KOPT-K1 (cell line): ENCODE results near the gene CTXN3.

Experiments used
- H3K27ac ChIP-seq: fragments of 200-600 bp; sonication (generic); 2 replicates; pipeline ENCODE4 v1.5.1; 2016; ENCODE audit warnings: antibody characterized with exemption, mild to moderate bottlenecking, low read depth, low read length; ENCODE audit not compliant: poor library complexity, severe bottlenecking
- H3K36me3 ChIP-seq: fragments of 200-600 bp; sonication (generic); 2 replicates; pipeline ENCODE4 v1.5.1; 2017; ENCODE audit warnings: antibody characterized with exemption, mild to moderate bottlenecking, low read length, moderate library complexity; ENCODE audit not compliant: insufficient read depth
- H3K9me3 ChIP-seq: fragments of 200-600 bp; sonication (generic); 2 replicates; pipeline ENCODE4 v1.5.1; 2017; ENCODE audit warnings: antibody characterized with exemption, low read length, mild to moderate bottlenecking; ENCODE audit not compliant: insufficient read depth, poor library complexity, severe bottlenecking

Gene CTXN3

DNA sequence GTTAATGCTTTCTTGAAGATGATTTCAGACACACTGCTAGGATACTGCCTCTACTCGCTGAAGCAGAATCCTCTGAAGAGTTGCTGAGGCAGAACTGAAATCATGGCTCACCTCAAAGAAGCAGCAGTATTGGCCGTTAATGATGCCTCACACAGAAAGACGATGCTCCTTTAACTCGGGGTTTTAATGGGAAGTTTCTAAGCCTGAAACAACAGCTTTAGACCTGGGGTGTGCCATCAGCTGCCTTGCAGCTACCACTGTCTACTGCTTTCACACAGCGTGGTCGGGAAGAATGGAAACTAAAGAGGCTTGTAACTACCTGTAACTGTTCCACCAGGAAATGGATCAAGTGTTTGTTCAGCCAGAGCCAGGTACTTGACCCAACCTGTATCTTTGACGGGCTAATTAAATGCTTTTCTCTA, at the start of gene CTXN3:
Gene CTXN3 (plus strand): TSS at position 65 of the 422 bp plus-strand sequence. CDS start 8,440 bp downstream, outside the sequence.
- Histone ChIP-seq H3K36me3 (no peaks in the 10 kb centered on the region), H3K27ac (no peak within 1 kb of the TSS), H3K9me3 (no peaks in the 10 kb centered on the region)

DNA sequence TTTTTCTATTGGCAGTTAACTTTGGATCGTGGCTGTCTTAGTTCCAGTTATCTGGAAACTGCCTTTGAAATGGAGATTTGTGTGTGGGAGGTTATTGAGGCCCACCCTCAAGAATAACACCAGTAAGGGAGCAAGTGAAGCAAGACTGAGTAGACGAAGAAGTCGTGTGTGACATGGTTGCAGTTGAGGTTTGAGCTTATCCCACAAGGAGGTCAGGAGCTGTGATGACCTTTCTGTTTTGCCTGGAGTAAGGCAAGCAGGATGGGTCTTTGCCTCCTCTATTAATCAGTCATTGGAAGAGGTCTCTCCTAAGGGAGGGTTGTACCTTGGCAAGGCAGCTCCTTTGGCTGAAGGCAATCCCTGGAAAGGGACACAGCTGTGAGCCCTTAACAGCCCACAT, 49.6 kb upstream of the CTXN3 start:
- Histone ChIP-seq H3K9me3 (no peaks in the 10 kb centered on the region), H3K36me3 (no peaks in the 10 kb centered on the region), H3K27ac (no peak overlapping the region)

DNA sequence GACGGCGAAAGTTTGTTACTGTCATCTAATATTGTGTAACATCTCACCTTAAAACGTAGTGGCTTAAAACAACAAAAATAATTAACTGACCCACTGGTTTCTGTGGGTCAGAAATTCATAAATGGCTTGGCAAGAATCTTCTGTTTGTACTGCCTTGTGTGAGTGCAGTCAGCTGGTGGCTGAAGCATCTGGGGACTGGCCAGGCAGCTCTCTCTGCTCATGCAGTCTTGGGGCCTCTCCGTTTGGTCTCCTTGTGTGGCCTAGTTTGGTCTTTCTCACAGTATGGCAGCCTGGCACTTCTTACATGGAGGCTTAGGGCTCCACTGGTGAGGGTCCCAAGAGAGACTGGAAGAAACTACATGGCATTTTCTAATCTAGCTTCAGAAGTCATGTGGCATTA, 49.0 kb upstream of the CTXN3 start:
- no peaks in the 10 kb centered on the region for H3K36me3 ChIP-seq
- no peak overlapping the region for H3K27ac ChIP-seq
- no peaks in the 10 kb centered on the region for H3K9me3 ChIP-seq

DNA sequence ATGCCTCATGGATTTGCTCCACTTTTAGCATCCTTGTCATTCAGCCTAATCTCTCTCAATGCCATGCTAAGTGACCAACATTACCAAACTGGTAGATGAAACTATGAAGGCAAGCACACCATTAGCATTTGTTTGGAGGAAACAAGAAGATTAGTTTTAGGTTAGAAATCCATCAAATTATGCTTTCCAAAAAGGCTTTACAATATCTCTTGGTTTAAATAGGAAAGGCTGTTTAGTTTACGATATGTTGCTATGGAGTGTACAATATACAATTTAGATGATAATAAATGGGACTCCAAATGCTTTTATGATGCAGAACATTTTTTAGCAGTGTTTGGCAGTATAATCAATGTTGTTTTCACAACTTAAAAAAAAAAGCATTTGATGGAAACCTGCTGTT, 47.8 kb upstream of the CTXN3 start:
- Histone ChIP-seq H3K36me3 (no peaks in the 10 kb centered on the region), H3K9me3 (no peaks in the 10 kb centered on the region), H3K27ac (no peak overlapping the region)

DNA sequence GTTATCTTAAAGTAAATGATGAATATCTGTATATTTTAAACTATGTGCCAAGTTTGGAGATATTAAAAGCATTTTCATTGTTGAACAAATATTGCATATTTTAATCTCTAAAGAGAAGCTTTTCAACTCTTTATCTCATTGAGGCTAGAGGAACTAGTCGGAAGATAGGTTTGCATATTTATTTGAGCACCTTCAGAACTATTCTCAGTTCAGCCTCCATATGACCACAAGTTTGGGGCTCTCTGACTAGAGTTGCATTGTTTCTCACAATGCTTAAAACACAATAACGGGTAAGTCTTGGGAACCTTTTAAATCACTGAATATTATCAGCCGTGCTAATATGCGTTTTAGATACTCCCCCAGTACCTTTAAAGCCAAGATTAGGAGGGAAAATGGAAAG, 47.3 kb upstream of the CTXN3 start:
- Histone ChIP-seq H3K9me3 (no peaks in the 10 kb centered on the region), H3K36me3 (no peaks in the 10 kb centered on the region), H3K27ac (no peak overlapping the region)

DNA sequence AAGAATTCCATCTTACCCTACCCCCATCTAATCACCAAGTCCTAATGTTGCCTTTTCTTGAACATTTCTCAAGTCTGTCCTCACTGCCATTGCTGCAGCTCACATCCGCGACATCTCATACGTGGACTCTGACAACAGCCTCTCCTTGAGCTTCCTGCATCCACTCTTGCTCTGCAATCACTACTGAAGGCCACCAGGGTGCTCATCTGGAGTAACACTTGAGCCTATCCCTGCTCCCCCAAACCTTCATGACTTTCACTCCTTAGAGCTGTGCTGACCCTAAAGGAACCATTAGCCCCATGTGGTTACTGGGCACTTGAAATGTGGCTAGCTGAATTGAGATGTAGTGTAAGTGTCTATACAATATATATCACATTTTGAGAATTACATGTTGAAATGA, 46.4 kb upstream of the CTXN3 start:
- no peaks in the 10 kb centered on the region for H3K9me3 ChIP-seq
- no peaks in the 10 kb centered on the region for H3K36me3 ChIP-seq
- no peak overlapping the region for H3K27ac ChIP-seq

DNA sequence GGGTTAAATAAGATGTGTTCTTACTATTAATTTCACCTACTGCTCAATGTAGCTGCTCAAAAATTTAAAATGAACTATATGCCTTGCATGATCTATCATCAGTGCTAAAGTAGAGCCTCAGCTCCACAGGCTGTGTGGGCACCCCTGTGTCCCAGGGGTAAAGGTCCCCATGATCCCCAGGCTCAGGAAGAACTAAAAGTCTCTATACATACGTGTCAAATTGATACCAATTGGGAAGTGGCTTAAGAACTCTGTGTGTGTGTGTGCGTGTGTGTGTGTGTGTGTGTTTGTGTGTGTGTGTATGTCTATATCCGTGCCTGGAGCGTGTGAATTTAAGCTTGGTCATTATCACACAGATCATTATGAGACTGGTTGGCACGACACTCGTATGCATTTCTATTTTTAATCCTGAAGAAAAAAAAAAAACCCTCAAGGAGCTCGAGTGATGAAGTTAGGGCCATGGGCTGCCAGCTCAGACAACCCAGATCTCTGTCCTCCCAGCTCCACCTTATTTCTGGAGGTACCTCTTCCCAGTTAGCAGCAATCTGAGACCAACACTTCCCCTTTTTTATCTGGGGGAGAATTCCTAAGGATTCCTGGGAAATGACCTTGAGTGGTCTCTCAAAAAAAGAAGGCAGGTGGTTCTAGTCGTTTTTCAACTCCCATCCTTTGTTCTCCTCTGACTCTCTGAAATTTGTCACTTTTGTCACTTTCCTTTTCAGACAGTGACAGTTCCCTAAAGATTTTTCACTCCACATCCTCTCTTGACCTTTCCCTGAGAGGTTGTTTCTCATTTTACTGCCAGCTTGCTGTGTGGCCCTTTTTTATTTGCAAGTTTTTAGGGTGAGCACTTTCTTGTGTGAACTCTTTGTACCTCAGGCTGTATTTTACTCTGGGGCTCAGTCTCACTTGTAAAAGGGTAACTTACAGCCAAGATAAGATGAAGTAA, 45.7 kb upstream of the CTXN3 start:
- Histone ChIP-seq H3K9me3 (no peaks in the 10 kb centered on the region), H3K27ac (no peak overlapping the region), H3K36me3 (no peaks in the 10 kb centered on the region)

DNA sequence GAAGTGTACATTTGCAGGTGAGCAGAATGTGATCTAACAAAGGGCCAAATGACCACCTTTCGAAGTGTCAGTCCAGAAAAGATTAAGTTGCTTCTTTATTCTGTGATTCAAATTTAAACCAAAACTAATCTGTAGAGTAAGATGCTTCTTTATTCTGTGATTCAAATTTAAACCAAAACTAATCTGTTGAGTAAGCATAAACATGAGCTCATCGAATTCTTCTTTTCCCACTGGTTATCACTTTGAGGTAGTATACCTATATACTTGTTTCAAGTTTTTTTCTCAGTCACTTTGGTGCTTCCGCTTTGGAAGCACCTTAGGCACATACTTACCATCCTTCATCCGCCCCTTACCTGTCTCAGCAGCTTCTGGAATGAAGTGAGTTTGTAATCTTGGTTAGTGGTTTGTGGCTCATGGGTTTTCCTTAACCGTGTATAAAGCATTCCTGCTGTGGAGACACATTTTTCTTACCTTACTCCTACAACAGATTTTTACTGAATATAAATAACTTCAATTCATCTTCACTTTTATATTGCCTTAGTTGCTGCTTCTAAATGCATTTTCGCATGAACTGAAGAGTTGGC, 40.7 kb upstream of the CTXN3 start:
- Histone ChIP-seq H3K9me3 (no peaks in the 10 kb centered on the region), H3K27ac (no peak overlapping the region), H3K36me3 (no peaks in the 10 kb centered on the region)

DNA sequence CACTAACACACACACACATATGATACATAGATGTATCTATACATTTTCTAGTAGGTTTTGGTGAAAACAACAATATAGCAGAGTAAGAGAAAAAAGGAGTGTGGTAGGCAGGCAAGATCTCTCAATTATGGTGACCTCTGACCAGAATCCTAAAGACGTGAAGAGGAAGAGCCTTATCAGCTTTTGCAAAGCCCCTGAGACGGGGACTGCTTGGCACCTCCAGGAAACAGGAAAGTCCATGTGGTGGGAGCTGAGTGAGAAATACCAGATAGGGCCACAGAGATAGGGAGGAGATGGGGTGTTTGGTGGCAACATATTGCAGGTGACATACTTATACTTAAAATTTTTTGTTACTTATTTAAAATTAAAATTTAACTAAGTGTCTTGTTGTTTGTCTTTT, 39.9 kb upstream of the CTXN3 start:
- no peaks in the 10 kb centered on the region for H3K9me3 ChIP-seq
- H3K27ac ChIP-seq: no peak overlapping the region
- no peaks in the 10 kb centered on the region for H3K36me3 ChIP-seq

DNA sequence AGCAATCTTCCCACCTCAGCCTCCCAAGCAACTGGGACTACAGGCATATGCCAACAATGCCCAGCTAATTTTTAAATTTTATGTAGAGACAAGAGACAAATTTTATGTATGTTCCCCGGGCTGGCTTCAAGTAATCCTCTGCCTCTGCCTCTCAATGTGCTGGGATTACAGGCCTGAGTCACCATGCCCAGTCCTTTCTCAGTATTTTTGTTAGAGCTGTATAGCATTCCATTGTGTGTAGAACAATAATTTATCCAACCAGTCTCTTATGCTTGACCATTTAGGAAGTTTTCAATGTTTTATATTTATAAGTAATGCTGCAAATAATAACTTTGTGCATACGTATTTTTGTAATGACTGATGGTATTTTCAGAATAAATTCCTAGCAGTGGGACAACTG, 38.9 kb upstream of the CTXN3 start:
- no peaks in the 10 kb centered on the region for H3K9me3 ChIP-seq
- H3K36me3 ChIP-seq: no peaks in the 10 kb centered on the region
- no peak overlapping the region for H3K27ac ChIP-seq

DNA sequence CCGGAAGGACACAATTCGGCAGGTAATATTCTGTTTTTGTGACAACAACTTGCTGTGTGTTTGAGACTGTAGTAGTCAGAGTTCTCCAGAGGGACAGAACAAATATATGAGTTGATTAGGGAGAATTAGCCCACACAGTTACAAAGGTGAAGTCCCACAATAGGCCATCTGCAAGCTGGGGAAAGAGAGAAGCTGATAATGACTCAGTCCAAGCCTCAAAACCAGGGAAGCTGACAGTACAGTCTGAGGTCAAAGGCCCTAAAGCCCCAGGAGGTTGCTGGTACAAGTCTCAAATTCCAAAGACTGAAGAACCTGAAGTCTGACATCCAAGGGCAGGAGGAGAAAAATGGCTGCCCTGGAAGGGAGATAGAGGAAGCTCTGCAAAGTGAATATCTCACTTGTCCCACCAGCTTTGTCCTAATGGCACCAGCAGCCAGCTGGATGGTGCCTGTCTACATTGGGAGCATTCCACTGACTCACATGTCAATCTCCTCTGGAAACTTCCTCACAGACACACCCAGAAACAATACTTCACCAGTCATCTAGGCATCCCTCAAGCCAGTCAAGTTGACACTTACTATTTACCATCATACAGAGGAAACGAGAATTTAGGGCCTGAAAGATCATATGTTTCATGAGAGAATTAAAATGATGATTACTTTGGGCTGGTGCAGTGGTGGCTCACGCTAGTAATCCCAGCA, 36.3 kb upstream of the CTXN3 start:
- H3K27ac ChIP-seq: no peak overlapping the region
- H3K9me3 ChIP-seq: no peaks in the 10 kb centered on the region
- no peaks in the 10 kb centered on the region for H3K36me3 ChIP-seq

DNA sequence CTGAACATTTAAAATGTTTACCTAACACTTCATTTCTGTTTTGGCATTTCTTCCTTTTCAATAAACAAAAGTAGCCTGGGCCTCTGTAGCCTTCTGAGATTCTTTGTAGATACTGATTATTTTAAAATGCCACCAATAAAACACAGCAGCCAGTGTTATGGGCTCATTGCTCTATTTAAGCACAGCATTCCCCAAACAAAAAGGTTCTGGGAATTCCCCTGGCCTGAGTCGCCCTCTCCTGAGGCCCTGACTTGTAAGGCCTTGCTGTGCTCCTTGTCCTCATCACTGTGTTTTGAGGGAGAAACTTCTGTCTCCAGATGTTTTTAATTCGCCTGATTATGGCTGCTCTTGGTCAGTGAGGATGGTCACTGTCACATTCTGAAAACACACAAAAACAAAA, 33.0 kb upstream of the CTXN3 start:
- Histone ChIP-seq H3K9me3 (no peaks in the 10 kb centered on the region), H3K27ac (no peak overlapping the region), H3K36me3 (no peaks in the 10 kb centered on the region)

DNA sequence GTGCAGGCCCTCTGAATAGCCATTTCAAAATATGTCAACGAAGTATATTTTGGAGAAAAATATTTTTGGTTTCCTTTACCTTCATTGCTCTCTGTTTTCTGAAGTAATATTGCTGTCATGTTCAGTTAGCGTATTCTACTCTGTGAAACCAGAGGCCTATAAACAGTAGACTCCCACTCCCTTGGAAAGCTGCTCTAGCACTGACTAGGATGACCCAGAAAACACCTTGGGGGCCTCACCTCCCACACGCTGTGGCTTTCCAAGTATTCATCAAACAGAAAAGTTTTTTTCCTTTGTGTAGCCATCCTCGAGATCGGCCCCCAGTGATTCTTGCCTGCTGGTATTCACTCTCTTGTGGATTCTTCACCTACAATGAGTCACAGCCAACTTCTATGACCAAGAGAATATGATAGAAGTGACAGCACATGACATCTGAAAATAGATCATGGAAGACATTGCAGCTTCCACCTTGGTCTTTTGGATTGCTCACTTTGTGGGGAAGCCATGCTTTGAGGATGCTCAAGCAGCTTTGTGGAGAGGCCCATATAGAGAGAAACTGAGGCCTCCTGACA, 28.9 kb upstream of the CTXN3 start:
- no peaks in the 10 kb centered on the region for H3K36me3 ChIP-seq
- H3K9me3 ChIP-seq: no peaks in the 10 kb centered on the region
- H3K27ac ChIP-seq: no peak overlapping the region

DNA sequence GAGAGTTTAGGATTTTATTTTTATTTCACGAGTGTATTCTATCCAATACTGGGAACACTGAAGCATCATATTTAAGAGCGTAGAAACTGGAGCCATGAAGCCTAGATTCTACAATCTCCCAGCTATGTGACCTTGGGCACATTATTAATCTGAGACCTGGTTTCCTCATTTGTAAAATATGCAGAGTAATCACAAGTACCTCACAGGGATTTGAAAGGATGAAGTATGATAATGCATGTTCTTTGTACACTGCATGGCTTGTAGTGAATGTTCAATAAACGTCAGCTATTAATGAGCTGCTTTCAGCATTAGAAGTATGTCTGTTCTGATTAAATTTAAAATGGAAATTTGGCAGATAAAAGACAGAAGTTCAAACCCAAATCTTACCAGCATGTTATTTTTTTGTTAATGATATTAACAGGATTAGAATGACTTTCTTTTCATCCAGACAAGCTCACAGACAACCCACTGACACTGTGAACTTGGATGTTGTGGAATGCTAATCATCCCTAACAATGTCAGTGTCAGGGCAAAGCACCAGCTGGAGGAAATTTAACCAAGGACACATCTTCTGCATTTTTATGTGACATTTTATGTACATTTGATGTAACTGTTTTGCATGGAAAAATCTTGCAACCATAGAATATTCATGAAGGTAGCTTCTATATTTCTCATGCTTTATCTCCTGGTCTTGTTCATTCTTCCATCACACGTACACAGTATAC, 27.1 kb upstream of the CTXN3 start:
- Histone ChIP-seq H3K36me3 (no peaks in the 10 kb centered on the region), H3K27ac (no peak overlapping the region), H3K9me3 (no peaks in the 10 kb centered on the region)

DNA sequence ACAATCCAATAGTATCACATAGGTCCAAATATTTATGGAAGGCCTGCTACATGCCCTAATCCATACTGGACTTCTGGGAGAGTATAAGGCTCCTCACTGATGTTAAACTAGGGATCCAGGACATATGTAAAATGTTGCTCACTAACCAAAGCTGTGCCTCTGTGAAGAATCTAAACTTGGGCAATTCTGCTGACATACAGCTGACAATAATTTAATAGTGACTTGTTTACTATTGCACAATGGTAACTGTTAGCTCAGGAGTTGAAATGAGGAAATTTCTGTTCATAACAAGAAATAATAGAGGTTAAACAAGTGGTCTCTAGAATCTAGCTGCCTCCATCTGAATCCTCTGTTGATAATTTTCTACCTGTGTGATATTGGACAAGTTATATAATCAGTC, 14.9 kb upstream of the CTXN3 start:
- Histone ChIP-seq H3K36me3 (no peaks in the 10 kb centered on the region), H3K9me3 (no peaks in the 10 kb centered on the region), H3K27ac (no peak overlapping the region)
